ENCODE results near the gene DNAL4. TPM values are rescaled to one million over a fixed set of nuclear protein-coding genes. Genes with fewer than 3 reads are reported as not detected.

The DNAL4 gene
- 1 to 10 TPM; 5.2 to 7.8 TPM for total RNA-seq

GRCh38 chr22:38793721-38794466, at the start of gene DNAL4:
Gene DNAL4, minus strand, starts transcription at chr22:38794143. Its CDS starts 11,412 bp downstream, at chr22:38782731.
- H3K27ac Mint-ChIP-seq = peak within 1 kb of the TSS; percentile 93 to 99
- ATAC-seq (peak; percentile 98), DNase-seq (ENCODE audit: low spot score in 2 of 2) (peak; percentile 88)
- H3K9me3 Mint-ChIP-seq = peaks cover 5 to 10% of the 10 kb centered on the region in 2 donors
- peaks cover 0 to 3% of the 10 kb centered on the region in 2 donors for H3K36me3 Mint-ChIP-seq

GRCh38 chr22:38843201-38843656, 49.3 kb upstream of the DNAL4 start:
- DNase-seq (ENCODE audit: low spot score in 2 of 2) = peak in 1 of 2 donors; percentile 61
- peak; percentile 85 to 89 for ATAC-seq
- Mint-ChIP-seq H3K27ac (no peak overlapping the region), H3K36me3 (no peaks in the 10 kb centered on the region), H3K9me3 (no peaks in the 10 kb centered on the region)

- no peak for ATAC-seq
- H3K9me3 Mint-ChIP-seq = no peaks in the 10 kb centered on the region
- DNase-seq (ENCODE audit: low spot score in 2 of 2) = no peak
- peak overlapping the region in 1 of 2 donors; percentile 38 for H3K27ac Mint-ChIP-seq
- no peaks in the 10 kb centered on the region for H3K36me3 Mint-ChIP-seq
Observed at GRCh38 chr22:38842512-38843200, 48.7 kb upstream of the DNAL4 start.

- DNase-seq (ENCODE audit: low spot score in 2 of 2) (no peak), ATAC-seq (no peak)
- no peaks in the 10 kb centered on the region for H3K9me3 Mint-ChIP-seq
- no peak overlapping the region for H3K27ac Mint-ChIP-seq
- H3K36me3 Mint-ChIP-seq = no peaks in the 10 kb centered on the region
Observed at GRCh38 chr22:38841635-38842034, 47.7 kb upstream of the DNAL4 start.

GRCh38 chr22:38841211-38841610, 47.3 kb upstream of the DNAL4 start:
- no peak overlapping the region for H3K27ac Mint-ChIP-seq
- H3K9me3 Mint-ChIP-seq = no peaks in the 10 kb centered on the region
- ATAC-seq (no peak), DNase-seq (ENCODE audit: low spot score in 2 of 2) (no peak)
- H3K36me3 Mint-ChIP-seq = no peaks in the 10 kb centered on the region

- no peak for ATAC-seq
- no peaks in the 10 kb centered on the region for H3K36me3 Mint-ChIP-seq
- H3K27ac Mint-ChIP-seq = no peak overlapping the region
- no peaks in the 10 kb centered on the region for H3K9me3 Mint-ChIP-seq
- no peak for DNase-seq (ENCODE audit: low spot score in 2 of 2)
Observed at GRCh38 chr22:38840129-38840528, 46.2 kb upstream of the DNAL4 start.

- ATAC-seq (no peak), DNase-seq (ENCODE audit: low spot score in 2 of 2) (no peak)
- no peaks in the 10 kb centered on the region for H3K9me3 Mint-ChIP-seq
- no peak overlapping the region for H3K27ac Mint-ChIP-seq
- no peaks in the 10 kb centered on the region for H3K36me3 Mint-ChIP-seq
Observed at GRCh38 chr22:38839686-38840085, 45.7 kb upstream of the DNAL4 start.

- Mint-ChIP-seq H3K36me3 (no peaks in the 10 kb centered on the region), H3K9me3 (no peaks in the 10 kb centered on the region), H3K27ac (peak overlapping the region in 1 of 2 donors; percentile 23)
Observed at GRCh38 chr22:38837414-38837928, 43.5 kb upstream of the DNAL4 start.

GRCh38 chr22:38835888-38836301, 42.0 kb upstream of the DNAL4 start:
- ATAC-seq (no peak), DNase-seq (ENCODE audit: low spot score in 2 of 2) (no peak)
- Mint-ChIP-seq H3K9me3 (no peaks in the 10 kb centered on the region), H3K36me3 (no peaks in the 10 kb centered on the region), H3K27ac (no peak overlapping the region)

More at GRCh38 chr22:38837414-38837928, 43.5 kb upstream of the DNAL4 start:
- ATAC-seq (no peak), DNase-seq (ENCODE audit: low spot score in 2 of 2) (no peak)

- no peak for DNase-seq (ENCODE audit: low spot score in 2 of 2)
- ATAC-seq = no peak
- Mint-ChIP-seq H3K9me3 (no peaks in the 10 kb centered on the region), H3K27ac (no peak overlapping the region), H3K36me3 (no peaks in the 10 kb centered on the region)
Observed at GRCh38 chr22:38834991-38835390, 41.0 kb upstream of the DNAL4 start.

- DNase-seq (ENCODE audit: low spot score in 2 of 2) = no peak
- Mint-ChIP-seq H3K36me3 (no peaks in the 10 kb centered on the region), H3K27ac (peak overlapping the region in 1 of 2 donors; percentile 12), H3K9me3 (no peaks in the 10 kb centered on the region)
- ATAC-seq = no peak
Observed at GRCh38 chr22:38834215-38834953, 40.4 kb upstream of the DNAL4 start.

- no peaks in the 10 kb centered on the region for H3K9me3 Mint-ChIP-seq
- H3K27ac Mint-ChIP-seq = no peak overlapping the region
- ATAC-seq = no peak
- DNase-seq (ENCODE audit: low spot score in 2 of 2) = no peak
- no peaks in the 10 kb centered on the region for H3K36me3 Mint-ChIP-seq
Observed at GRCh38 chr22:38833061-38833460, 39.1 kb upstream of the DNAL4 start.

GRCh38 chr22:38832005-38832978, 38.3 kb upstream of the DNAL4 start:
- no peak for DNase-seq (ENCODE audit: low spot score in 2 of 2)
- no peak for ATAC-seq
- Mint-ChIP-seq H3K36me3 (no peaks in the 10 kb centered on the region), H3K27ac (no peak overlapping the region), H3K9me3 (no peaks in the 10 kb centered on the region)

GRCh38 chr22:38831166-38831945, 37.4 kb upstream of the DNAL4 start:
- H3K9me3 Mint-ChIP-seq = no peaks in the 10 kb centered on the region
- ATAC-seq = no peak
- DNase-seq (ENCODE audit: low spot score in 2 of 2) = no peak
- H3K36me3 Mint-ChIP-seq = no peaks in the 10 kb centered on the region
- no peak overlapping the region for H3K27ac Mint-ChIP-seq

GRCh38 chr22:38830845-38831108, 36.8 kb upstream of the DNAL4 start:
- Mint-ChIP-seq H3K9me3 (no peaks in the 10 kb centered on the region), H3K27ac (no peak overlapping the region), H3K36me3 (no peaks in the 10 kb centered on the region)
- DNase-seq (ENCODE audit: low spot score in 2 of 2) = no peak
- ATAC-seq = no peak

Measured in activated naive CD4-positive, alpha-beta T cell treated with anti-CD3 and anti-CD28 coated beads, Interleukin-2, amount 50 U/mL, for 72 hours (primary cell).